ENCODE results near the gene GALNTL6.

DNA sequence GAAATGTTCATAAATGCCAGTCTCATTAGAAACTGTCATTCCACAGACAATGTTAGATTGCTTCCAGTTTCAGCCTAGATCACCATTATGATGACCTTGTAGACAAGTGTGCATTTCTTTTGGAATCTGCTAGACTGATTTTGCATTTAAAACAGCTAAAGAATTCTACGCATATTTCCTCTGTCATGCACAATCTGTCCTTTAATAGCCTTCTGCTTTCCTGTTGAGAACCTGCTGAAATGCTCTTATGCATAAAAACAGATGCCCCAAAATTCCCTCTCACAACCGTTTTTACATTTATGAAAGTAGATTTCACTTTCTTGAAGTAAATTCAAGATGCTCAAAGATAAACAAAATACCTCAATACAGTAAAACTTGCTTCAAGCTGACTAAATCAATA is 673.3 kb downstream of the GALNTL6 start:
- TF ChIP-seq, protein P1, sequence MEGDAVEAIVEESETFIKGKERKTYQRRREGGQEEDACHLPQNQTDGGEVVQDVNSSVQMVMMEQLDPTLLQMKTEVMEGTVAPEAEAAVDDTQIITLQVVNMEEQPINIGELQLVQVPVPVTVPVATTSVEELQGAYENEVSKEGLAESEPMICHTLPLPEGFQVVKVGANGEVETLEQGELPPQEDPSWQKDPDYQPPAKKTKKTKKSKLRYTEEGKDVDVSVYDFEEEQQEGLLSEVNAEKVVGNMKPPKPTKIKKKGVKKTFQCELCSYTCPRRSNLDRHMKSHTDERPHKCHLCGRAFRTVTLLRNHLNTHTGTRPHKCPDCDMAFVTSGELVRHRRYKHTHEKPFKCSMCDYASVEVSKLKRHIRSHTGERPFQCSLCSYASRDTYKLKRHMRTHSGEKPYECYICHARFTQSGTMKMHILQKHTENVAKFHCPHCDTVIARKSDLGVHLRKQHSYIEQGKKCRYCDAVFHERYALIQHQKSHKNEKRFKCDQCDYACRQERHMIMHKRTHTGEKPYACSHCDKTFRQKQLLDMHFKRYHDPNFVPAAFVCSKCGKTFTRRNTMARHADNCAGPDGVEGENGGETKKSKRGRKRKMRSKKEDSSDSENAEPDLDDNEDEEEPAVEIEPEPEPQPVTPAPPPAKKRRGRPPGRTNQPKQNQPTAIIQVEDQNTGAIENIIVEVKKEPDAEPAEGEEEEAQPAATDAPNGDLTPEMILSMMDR (optimal IDR thresholded peaks at IDR 0.05 in 1 of 3, IDR thresholded peaks at IDR 0.05 in 1 of 3, conservative IDR thresholded peaks at IDR 0.05 in 1 of 3; ENCODE audit: extremely low read depth in 1 of 3, insufficient read depth in 2 of 3, low read length in 3 of 3): no peak
- no peak for TF ChIP-seq EZH2 (IDR thresholded peaks at IDR 0.05; ENCODE audit: low read length)

Measured in keratinocyte (primary cell).